HepG2 (cell line): ENCODE results near the gene ENG. TPM values are rescaled to one million over a fixed set of nuclear protein-coding genes. Genes with fewer than 3 reads are reported as not detected.

Source experiments
- CREB1 ChIP-seq, 2 experiments: fragments of 450-650 bp in 1 of 2; IDR thresholded peaks; 2 replicates each; pipeline ENCODE4 v1.6.1; 2016 to 2017; ENCODE audit warnings: control low read depth in 1 of 2, mild to moderate bottlenecking in 1 of 2, missing compliant biosample characterization in 1 of 2, missing genetic modification characterization in 1 of 2
- CTCF ChIP-seq: sonication (generic); formaldehyde crosslinking; IDR thresholded peaks from 2 replicates; pipeline ENCODE4 v1.5.0; 2020; ENCODE audit warnings: mild to moderate bottlenecking, missing genetic modification reagents, moderate library complexity
- DNMT3B ChIP-seq: conservative IDR thresholded peaks from 2 replicates; pipeline ENCODE4 v1.6.1; 2016; ENCODE audit warnings: missing biosample characterization, control low read depth
- FOSL2 ChIP-seq: sonication (generic); formaldehyde crosslinking; IDR thresholded peaks from 2 replicates; pipeline ENCODE4 v1.4.0; 2020; ENCODE audit warnings: missing genetic modification reagents
- FOXC1 ChIP-seq: sonication (generic); formaldehyde crosslinking; IDR thresholded peaks from 2 replicates; pipeline ENCODE4 v1.8.0; 2022; ENCODE audit warnings: mild to moderate bottlenecking, missing genetic modification reagents, borderline replicate concordance
- GATA4 ChIP-seq: sonication (generic); IDR thresholded peaks from 2 replicates; pipeline ENCODE4 v1.6.1; 2016; ENCODE audit warnings: antibody characterized with exemption, low read depth, borderline replicate concordance
- HES4 ChIP-seq: sonication (generic); formaldehyde crosslinking; IDR thresholded peaks from 2 replicates; pipeline ENCODE4 v1.9.0; 2021; ENCODE audit warnings: mild to moderate bottlenecking, missing genetic modification reagents, borderline replicate concordance
- HNRNPLL ChIP-seq: fragments of 200-400 bp; formaldehyde crosslinking; IDR thresholded peaks from 2 replicates; pipeline ENCODE4 v1.6.1; 2017; ENCODE audit warnings: mild to moderate bottlenecking, low read depth, low read length; ENCODE audit not compliant: poor library complexity, severe bottlenecking
- IRF9 ChIP-seq: sonication (generic); formaldehyde crosslinking; IDR thresholded peaks from 2 replicates; pipeline ENCODE4 v1.8.0; 2022; ENCODE audit warnings: missing genetic modification reagents, mild to moderate bottlenecking, borderline replicate concordance
- NCOA5 ChIP-seq: sonication (generic); formaldehyde crosslinking; IDR thresholded peaks from 2 replicates; pipeline ENCODE4 v1.4.0; 2020; ENCODE audit warnings: missing genetic modification reagents
- NFE2L1 ChIP-seq: sonication (generic); formaldehyde crosslinking; IDR thresholded peaks from 2 replicates; pipeline ENCODE4 v1.4.0; 2020; ENCODE audit warnings: missing genetic modification reagents, mild to moderate bottlenecking, borderline replicate concordance
- PHB2 ChIP-seq: fragments of 450-650 bp; IDR thresholded peaks from 2 replicates; pipeline ENCODE4 v1.6.1; 2018; ENCODE audit not compliant: partially characterized antibody
- RERE ChIP-seq: IDR thresholded peaks from 2 replicates; pipeline ENCODE4 v1.6.1; 2016; ENCODE audit warnings: low read depth, missing genetic modification reagents, missing compliant biosample characterization
- TBL1XR1 ChIP-seq: fragments of 150-350 bp; IDR thresholded peaks from 2 replicates; pipeline ENCODE4 v1.6.1; 2014; ENCODE audit warnings: borderline replicate concordance, low read length; ENCODE audit not compliant: partially characterized antibody
- ZMYM3 ChIP-seq: sonication (generic); formaldehyde crosslinking; IDR thresholded peaks from 2 replicates; pipeline ENCODE4 v1.5.1; 2020; ENCODE audit warnings: mild to moderate bottlenecking, missing genetic modification reagents
- ZNF24 ChIP-seq: fragments of 450-650 bp; IDR thresholded peaks from 2 replicates; pipeline ENCODE4 v1.6.1; 2017; ENCODE audit warnings: antibody characterized with exemption, mild to moderate bottlenecking
- ZNF451 ChIP-seq: sonication (generic); formaldehyde crosslinking; IDR thresholded peaks from 2 replicates; pipeline ENCODE4 v1.5.0; 2020; ENCODE audit warnings: mild to moderate bottlenecking, missing genetic modification reagents
- ZNF552 ChIP-seq: sonication (generic); formaldehyde crosslinking; IDR thresholded peaks from 2 replicates; pipeline ENCODE4 v1.9.0; 2022; ENCODE audit warnings: missing genetic modification reagents, mild to moderate bottlenecking, borderline replicate concordance
- ZNF776 ChIP-seq: sonication (generic); formaldehyde crosslinking; IDR thresholded peaks from 2 replicates; pipeline ENCODE4 v1.4.0; 2020; ENCODE audit warnings: mild to moderate bottlenecking, missing genetic modification reagents
- polyA plus RNA-seq, 8 experiments: library from polyadenylated mRNA; depleted of rRNA in 3 of 8; stranded (reverse) in 7 of 8; unstranded in 1 of 8; fragments of >200 nt; fragmentation: Illumina TruSeq in 4 of 8; extraction: Trizol in 4 of 8; gene quantifications; 2 replicates each; pipeline versions ENCODE4 v1.2.1 to v1.2.3, GENCODE V29; 2011 to 2016; ENCODE audit warnings: low read depth in 4 of 8, missing spikeins in 1 of 8, mixed read lengths in 1 of 8; ENCODE audit not compliant: insufficient read depth in 1 of 8
- total RNA-seq, 5 experiments: library from RNA; depleted of rRNA; stranded (reverse); fragments of >200 nt; fragmentation: Illumina TruSeq; extraction: Trizol; gene quantifications; 2 replicates each; pipeline ENCODE4 v1.2.3, GENCODE V29; 2016; ENCODE audit warnings: low read depth in 1 of 5

ENG gene
- total and polyA plus RNA-seq, 2 of the 13 experiments (the other 11 are each of a cell fraction or from before 2014, with no cell fraction given): 0.02 to 1.1 TPM

GRCh38 chr9:127802576-127803443 is 51.6 kb downstream of the ENG start, which contains the start of gene FPGS (continued):
- TF ChIP-seq CREB1 (IDR thresholded peaks at IDR 0.05) (no peak), CREB1 (CRISPR knock-in tag; IDR thresholded peaks at IDR 0.05) (no peak), PHB2 (no peak), ZNF24 (no peak), IRF9 (CRISPR knock-in tag) (peak; percentile 73; the same call in 1 of the 2 replicates), CTCF (CRISPR knock-in tag) (no peak; the same call in 1 of the 2 replicates), ZNF776 (CRISPR knock-in tag) (peak; percentile 97), ZNF451 (no peak), FOSL2 (CRISPR knock-in tag) (no peak; the same call in 1 of the 2 replicates), HNRNPLL (peak; percentile 58), HES4 (CRISPR knock-in tag) (0 out of 2 replicates have a peak, but pooled peaks have one; percentile 29), FOXC1 (CRISPR knock-in tag) (peak; percentile 33; the same call in 1 of the 2 replicates), ZNF552 (CRISPR knock-in tag) (0 out of 2 replicates have a peak, but pooled peaks have one; percentile 56), TBL1XR1 (no peak), GATA4 (no peak; the same call in none of the 2 replicates), NCOA5 (CRISPR knock-in tag) (no peak), RERE (CRISPR knock-in tag) (no peak), DNMT3B (CRISPR knock-in tag) (no peak), ZMYM3 (no peak), NFE2L1 (CRISPR knock-in tag) (no peak)
